ENCODE results near the gene NAPB.

Gene NAPB

GRCh38 chr20:23407781-23408464 is 13.4 kb downstream of the NAPB start:
- DNase-seq: no peak

GRCh38 chr20:23406880-23407279 is 14.4 kb downstream of the NAPB start:
- no peak for DNase-seq

GRCh38 chr20:23404196-23404595 is 17.1 kb downstream of the NAPB start:
- no peak for DNase-seq

GRCh38 chr20:23403751-23404150 is 17.5 kb downstream of the NAPB start:
- no peak for DNase-seq

GRCh38 chr20:23401051-23401450 is 20.2 kb downstream of the NAPB start:
- DNase-seq: no peak

- no peak for DNase-seq
Measured at GRCh38 chr20:23399568-23400241, 21.6 kb downstream of the NAPB start.

- DNase-seq: no peak
Measured at GRCh38 chr20:23397961-23398360, 23.3 kb downstream of the NAPB start.

- DNase-seq: no peak
Measured at GRCh38 chr20:23396950-23397627, 24.2 kb downstream of the NAPB start.

- DNase-seq: no peak
Measured at GRCh38 chr20:23393996-23394775, 27.1 kb downstream of the NAPB start.

GRCh38 chr20:23391707-23392310 is 29.5 kb downstream of the NAPB start:
- no peak for DNase-seq

- DNase-seq: no peak
Measured at GRCh38 chr20:23390091-23390774, 31.1 kb downstream of the NAPB start.

GRCh38 chr20:23387118-23387443 is 34.2 kb downstream of the NAPB start:
- DNase-seq: no peak

GRCh38 chr20:23386304-23387117 is 34.8 kb downstream of the NAPB start:
- DNase-seq: no peak

- DNase-seq: no peak
Measured at GRCh38 chr20:23381876-23382275, 39.4 kb downstream of the NAPB start.

GRCh38 chr20:23379772-23380171 is 41.5 kb downstream of the NAPB start:
- DNase-seq: no peak

- no peak for DNase-seq
Measured at GRCh38 chr20:23375827-23376226, 45.5 kb downstream of the NAPB start.

GRCh38 chr20:23374441-23374840 is 46.8 kb downstream of the NAPB start:
- no peak for DNase-seq

- no peak for DNase-seq
Measured at GRCh38 chr20:23371496-23371895, 49.8 kb downstream of the NAPB start.

- DNase-seq: no peak
Measured at GRCh38 chr20:23370873-23371272, 50.4 kb downstream of the NAPB start.

GRCh38 chr20:23370274-23370673 is 51.0 kb downstream of the NAPB start:
- DNase-seq: no peak
